Endothelial cell of umbilical vein (primary cell): Measurements from ENCODE around the gene SGCD. TPM values are rescaled to one million over a fixed set of nuclear protein-coding genes. Genes with fewer than 3 reads are reported as not detected.

ENCODE experiments used
- BruUV-seq: library from RNA; stranded (reverse); fragments of 400-500 nt; replicated peaks from 2 replicates; lab custom pipeline; 2021; lab: Mats Ljungman, UMichigan
- CTCF ChIA-PET: fragments of 300-600, 350-600 bp; sonication (Branson Sonifier 250); formaldehyde crosslinking; loops from one replicate; lab custom pipeline; 2021; ENCODE audit warnings: antibody characterized with exemption, inconsistent platforms; lab: Charles Lee
- POLR2A ChIA-PET: fragments of 300-600, 350-600 bp; sonication (Branson Sonifier 250); formaldehyde crosslinking; loops from one replicate; lab custom pipeline; 2021; ENCODE audit warnings: antibody characterized with exemption, inconsistent platforms; lab: Charles Lee
- DNase-seq: peaks from one replicate; pipeline ENCODE4 v3.0.0-alpha.2; 2011; ENCODE audit warnings: low read depth, low spot score
- FAIRE-seq: peaks from 2 replicates; lab custom pipeline; 2011; peaks lifted over from hg19 to GRCh38; lab: Jason Lieb, UNC
- H2AFZ ChIP-seq: 2 replicates; pipeline ENCODE4 v1.6.0; 2012; ENCODE audit warnings: low read depth, low read length, control low read depth, inconsistent platforms
- H3K27ac ChIP-seq: 2 replicates; pipeline ENCODE4 v1.5.1; 2011; ENCODE audit warnings: low read depth, mild to moderate bottlenecking, control low read depth, low read length, moderate library complexity; ENCODE audit not compliant: insufficient read depth
- H3K27me3 ChIP-seq, 2 experiments: 2 replicates each; pipeline versions ENCODE4 v1.6.0 to v1.6.1; 2011; ENCODE audit warnings: low read length in 2 of 2, mixed read lengths in 1 of 2; ENCODE audit not compliant: control insufficient read depth in 2 of 2, insufficient read depth in 2 of 2
- H3K36me3 ChIP-seq, 2 experiments: 2 replicates in 1 of 2; 3 replicates in 1 of 2; pipeline ENCODE4 v1.5.1; 2011; ENCODE audit warnings: low read length in 2 of 2, mild to moderate bottlenecking in 1 of 2, moderate library complexity in 1 of 2; ENCODE audit not compliant: control insufficient read depth in 2 of 2, insufficient read depth in 2 of 2; ENCODE audit errors: extremely low read depth in 1 of 2
- H3K4me1 ChIP-seq: 3 replicates; pipeline ENCODE4 v1.5.1; 2011; ENCODE audit warnings: mild to moderate bottlenecking, low read length; ENCODE audit not compliant: control insufficient read depth, insufficient read depth; ENCODE audit errors: extremely low read depth
- H3K4me2 ChIP-seq: 2 replicates; pipeline ENCODE4 v1.6.1; 2011; ENCODE audit warnings: low read length, control low read depth, mixed read lengths; ENCODE audit not compliant: insufficient read depth
- H3K4me3 ChIP-seq, 3 experiments: fragments of 200-600 bp in 1 of 3; sonication (generic), shearing (Covaris generic) in 1 of 3; replicated peaks in 1 of 3; 2 replicates each; pipeline ENCODE4 v1.5.1; 2011 to 2016; ENCODE audit warnings: control low read depth in 3 of 3, low read length in 3 of 3, mild to moderate bottlenecking in 2 of 3, inconsistent platforms in 1 of 3, low read depth in 1 of 3, moderate library complexity in 1 of 3; ENCODE audit not compliant: insufficient read depth in 1 of 3
- H3K79me2 ChIP-seq: 2 replicates; pipeline ENCODE4 v1.6.0; 2012; ENCODE audit warnings: low read length, inconsistent platforms; ENCODE audit not compliant: control insufficient read depth, insufficient read depth
- H3K9ac ChIP-seq: replicated peaks from 2 replicates; pipeline ENCODE3; 2011; ENCODE audit warnings: low read length, control low read depth; ENCODE audit not compliant: insufficient read depth; ENCODE audit errors: extremely low read depth
- H3K9me1 ChIP-seq: replicated peaks from 3 replicates; pipeline ENCODE4 v1.6.0; 2011; ENCODE audit warnings: mild to moderate bottlenecking, low read length; ENCODE audit not compliant: control insufficient read depth, insufficient read depth; ENCODE audit errors: extremely low read depth
- H3K9me3 ChIP-seq: replicated peaks from 2 replicates; pipeline ENCODE4 v1.5.1; 2012; ENCODE audit warnings: low read length, inconsistent platforms; ENCODE audit not compliant: control insufficient read depth, insufficient read depth
- H4K20me1 ChIP-seq: replicated peaks from 2 replicates; pipeline ENCODE3; 2011; ENCODE audit warnings: mild to moderate bottlenecking, low read length; ENCODE audit not compliant: control insufficient read depth, insufficient read depth; ENCODE audit errors: extremely low read depth
- EZH2 ChIP-seq: IDR thresholded peaks from 2 replicates; pipeline ENCODE4 v1.6.1; 2012; ENCODE audit warnings: borderline replicate concordance, low read depth, mild to moderate bottlenecking, moderate library complexity, low read length, inconsistent platforms; ENCODE audit not compliant: severe bottlenecking
- FOS ChIP-seq: IDR thresholded peaks from 2 replicates; pipeline ENCODE4 v1.6.1; 2011; ENCODE audit warnings: mild to moderate bottlenecking, low read length, moderate library complexity, borderline replicate concordance; ENCODE audit not compliant: insufficient read depth
- GATA2 ChIP-seq: IDR thresholded peaks from 2 replicates; pipeline ENCODE4 v1.7.0; 2011; ENCODE audit warnings: low read depth, mild to moderate bottlenecking, moderate library complexity, mixed read lengths, low read length; ENCODE audit not compliant: insufficient read length, insufficient read depth
- JUN ChIP-seq: IDR thresholded peaks from 2 replicates; pipeline ENCODE4 v1.6.1; 2011; ENCODE audit warnings: borderline replicate concordance, low read depth; ENCODE audit not compliant: insufficient read length, insufficient read depth
- MYC ChIP-seq: IDR thresholded peaks from one replicate; pipeline ENCODE4 v1.6.1; 2011; ENCODE audit warnings: mild to moderate bottlenecking, low read depth, low read length
- POLR2A ChIP-seq: IDR thresholded peaks from 2 replicates; pipeline ENCODE4 v1.6.1; 2012; ENCODE audit warnings: low read depth, mild to moderate bottlenecking, control low read depth, low read length
- POLR2AphosphoS5 ChIP-seq: IDR thresholded peaks from 2 replicates; pipeline ENCODE4 v1.6.1; 2012; ENCODE audit warnings: low read depth, mild to moderate bottlenecking, control low read depth, low read length, moderate library complexity; ENCODE audit not compliant: insufficient read depth
- dilution Hi-C: fragments of 300-500 bp; cut with MboI; formaldehyde crosslinking; loops from one replicate; pipeline ENCODE4 v1.15.0; 2019; ENCODE audit warnings: low sequenced_read_pairs; ENCODE audit not compliant: extremely low pct_ligation_motif_present
- intact Hi-C: fragments of 100-400 bp; cut with micrococcal nuclease; formaldehyde crosslinking; loops from one replicate; pipeline ENCODE4 v1.10.0; 2022
- polyA plus RNA-seq, 4 experiments: library from polyadenylated mRNA; depleted of rRNA in 3 of 4; stranded (reverse) in 3 of 4; unstranded in 1 of 4; fragments of >200 nt; gene quantifications; 2 replicates each; pipeline versions ENCODE4 v1.2.1 to v1.2.3, GENCODE V29; 2011 to 2012; ENCODE audit warnings: missing spikeins in 1 of 4
- total RNA-seq: library from RNA; stranded (reverse); gene quantifications from 2 replicates; pipeline ENCODE4 v1.2.3, GENCODE V29; 2021

The SGCD gene
- total and polyA plus RNA-seq, 2 donors (not counting 3 experiments of a cell fraction or from before 2014, with no cell fraction given) = not detected

GRCh38 chr5:156532921-156533320 is 206.0 kb downstream of the SGCD start:
- no peak overlapping the region for H3K27ac ChIP-seq
- no peaks in the 10 kb centered on the region for H3K4me1 ChIP-seq
- no peaks in the 10 kb centered on the region for H4K20me1 ChIP-seq
- dilution Hi-C loops = no loop called here
- H3K9ac ChIP-seq = no peak overlapping the region
- H3K27me3 ChIP-seq = no peaks in the 10 kb centered on the region
- TF ChIP-seq POLR2A (no peak), POLR2AphosphoS5 (no peak), JUN (no peak)
- no TSS peak for BruUV-seq
- FAIRE-seq (no peak), DNase-seq (no peak)
- H2AFZ ChIP-seq = no peak overlapping the region
- no peaks in the 10 kb centered on the region for H3K36me3 ChIP-seq
- intact Hi-C loops = no loop called here
- H3K4me2 ChIP-seq = no peak overlapping the region
- ChIA-PET CTCF (no interaction called here), POLR2A (no interaction called here)
- peaks cover 2% of the 10 kb centered on the region for H3K9me3 ChIP-seq
- no peaks in the 10 kb centered on the region for H3K9me1 ChIP-seq
- H3K79me2 ChIP-seq = no peaks in the 10 kb centered on the region
- H3K4me3 ChIP-seq = no peak overlapping the region

GRCh38 chr5:156534085-156534484 is 207.1 kb downstream of the SGCD start:
- Histone ChIP-seq H3K9ac (no peak overlapping the region), H3K9me1 (no peaks in the 10 kb centered on the region), H3K27me3 (no peaks in the 10 kb centered on the region), H3K79me2 (no peaks in the 10 kb centered on the region), H3K4me1 (no peaks in the 10 kb centered on the region), H3K27ac (no peak overlapping the region), H3K4me3 (no peak overlapping the region), H3K4me2 (no peak overlapping the region), H4K20me1 (no peaks in the 10 kb centered on the region), H3K9me3 (peaks cover 2% of the 10 kb centered on the region), H3K36me3 (no peaks in the 10 kb centered on the region), H2AFZ (no peak overlapping the region)
- POLR2A ChIA-PET = no interaction called here
- TF ChIP-seq FOS (no peak), EZH2 (no peak), POLR2AphosphoS5 (no peak), GATA2 (no peak), MYC (no peak)
- no TSS peak for BruUV-seq
- FAIRE-seq (no peak), DNase-seq (no peak)
- CTCF ChIA-PET = no interaction called here
- dilution Hi-C loops (no loop called here), intact Hi-C loops (no loop called here)
